SK-N-MC (cell line): ENCODE measurements around the gene CARS1.

Source experiments
- EZH2 ChIP-seq: fragments of 200-600 bp; sonication (generic); IDR thresholded peaks from one replicate; pipeline ENCODE4 v1.6.1; 2017; ENCODE audit warnings: antibody characterized with exemption
- FOXP2 ChIP-seq: optimal IDR thresholded peaks from 2 replicates; pipeline ENCODE3; 2011; ENCODE audit warnings: mild to moderate bottlenecking, moderate library complexity; ENCODE audit not compliant: insufficient read depth; ENCODE audit errors: extremely low read length, control extremely low read depth
- POLR2AphosphoS5 ChIP-seq: IDR thresholded peaks from 2 replicates; pipeline ENCODE4 v1.6.1; 2012; ENCODE audit warnings: mild to moderate bottlenecking, low read depth, low read length, borderline replicate concordance

- TF ChIP-seq POLR2AphosphoS5 (no peak), EZH2 (no peak), FOXP2 (no peak)
Measured at GRCh38 chr11:2995893-2996554, 61.2 kb downstream of the CARS1 start.
